HCT116 (cell line): ENCODE data around the gene ESRRA. TPM values are rescaled to one million over a fixed set of nuclear protein-coding genes. Genes with fewer than 3 reads are reported as not detected.

ENCODE experiments used
- ATAC-seq: fragments of 200-7000 bp; cut with Tn5 transposase; 2 replicates; pipeline ENCODE4 v1.9.1; 2020; ENCODE audit warnings: mild to moderate bottlenecking, moderate library complexity
- BruUV-seq: library from RNA; stranded (reverse); fragments of 400-500 nt; replicated peaks from 2 replicates; lab custom pipeline; 2021; lab: Mats Ljungman, UMichigan
- CTCF ChIA-PET: fragments of 300-600 bp; sonication (Branson Sonifier 250); formaldehyde crosslinking; loops from one replicate; lab custom pipeline; 2021; ENCODE audit warnings: antibody characterized with exemption; lab: Charles Lee
- POLR2A ChIA-PET: fragments of 300-600, 350-600 bp; sonication (Branson Sonifier 250); formaldehyde crosslinking; loops from one replicate; lab custom pipeline; 2021; ENCODE audit warnings: antibody characterized with exemption; lab: Charles Lee
- RAD21 ChIA-PET, 2 experiments: fragments of 300-600 bp; sonication (Branson Sonifier 250); formaldehyde crosslinking; loops; one replicate each; lab custom pipeline; 2023; ENCODE audit warnings: low total read pairs in 2 of 2; ENCODE audit not compliant: uncharacterized antibody in 2 of 2, unreplicated experiment in 2 of 2, low non-redundant PET in 1 of 2; lab: Charles Lee
- DNase-seq: peaks from one replicate; pipeline ENCODE4 v3.0.0-alpha.2; 2010; ENCODE audit warnings: low read depth, low spot score
- H2AFZ ChIP-seq: fragments of 200-600 bp; shearing (Covaris generic), sonication (generic); 2 replicates; pipeline ENCODE4 v1.6.1; 2017; ENCODE audit warnings: low read depth, mixed run types, mixed read lengths, antibody characterized with exemption, low read length; ENCODE audit not compliant: poor library complexity, severe bottlenecking
- H3K27ac ChIP-seq: 2 replicates; pipeline ENCODE4 v1.5.1; 2012; ENCODE audit warnings: low read depth, low read length
- H3K27me3 ChIP-seq: fragments of 200-600 bp; sonication (generic); 2 replicates; pipeline ENCODE4 v1.6.1; 2016; ENCODE audit warnings: mixed run types, low read length, mixed read lengths; ENCODE audit not compliant: insufficient read depth
- H3K36me3 ChIP-seq, 2 experiments: fragments of 200-500 bp in 1 of 2; fragments of 200-600 bp in 1 of 2; sonication (Bioruptor generic) in 1 of 2; sonication (generic) in 1 of 2; 2 replicates each; pipeline versions ENCODE4 v1.5.1 to v1.6.1; 2014 to 2016; ENCODE audit warnings: low read length in 2 of 2, inconsistent platforms in 1 of 2, mixed read lengths in 1 of 2, mixed run types in 1 of 2; ENCODE audit not compliant: insufficient read depth in 2 of 2, control insufficient read depth in 1 of 2
- H3K4me1 ChIP-seq, 2 experiments: fragments of 200-600 bp in 1 of 2; sonication (generic) in 1 of 2; 2 replicates each; pipeline versions ENCODE4 v1.5.1 to v1.6.1; 2012 to 2017; ENCODE audit warnings: low read length in 2 of 2, inconsistent platforms in 1 of 2, mild to moderate bottlenecking in 1 of 2, mixed read lengths in 1 of 2, mixed run types in 1 of 2, moderate library complexity in 1 of 2; ENCODE audit not compliant: insufficient read depth in 2 of 2, control insufficient read depth in 1 of 2
- H3K4me2 ChIP-seq: fragments of 200-600 bp; sonication (generic); 2 replicates; pipeline ENCODE4 v1.6.1; 2017; ENCODE audit warnings: mixed run types, low read length, mixed read lengths
- H3K4me3 ChIP-seq, 2 experiments: fragments of 200-600 bp in 1 of 2; sonication (generic) in 1 of 2; replicated peaks in 1 of 2; 2 replicates each; pipeline ENCODE4 v1.5.1; 2011 to 2016; ENCODE audit warnings: low read length in 2 of 2, control low read depth in 1 of 2, low read depth in 1 of 2, mild to moderate bottlenecking in 1 of 2, mixed read lengths in 1 of 2, mixed run types in 1 of 2
- H3K79me2 ChIP-seq: fragments of 200-600 bp; sonication (generic); 2 replicates; pipeline ENCODE4 v1.6.1; 2017; ENCODE audit warnings: mild to moderate bottlenecking, mixed run types, low read length, moderate library complexity, mixed read lengths; ENCODE audit not compliant: insufficient read depth
- H3K9ac ChIP-seq: fragments of 200-600 bp; sonication (generic); 2 replicates; pipeline ENCODE4 v1.6.1; 2016; ENCODE audit warnings: low read length, mixed read lengths
- H3K9me2 ChIP-seq: fragments of 200-600 bp; sonication (generic), shearing (Covaris generic); 2 replicates; pipeline ENCODE4 v1.6.1; 2017; ENCODE audit warnings: mixed run types, mild to moderate bottlenecking, moderate library complexity; ENCODE audit not compliant: insufficient read depth
- H3K9me3 ChIP-seq, 2 experiments: fragments of 200-500 bp in 1 of 2; fragments of 200-600 bp in 1 of 2; sonication (Bioruptor generic) in 1 of 2; sonication (generic) in 1 of 2; 2 replicates each; pipeline ENCODE4 v1.6.1; 2014 to 2017; ENCODE audit warnings: low read length in 2 of 2, mixed read lengths in 2 of 2, inconsistent platforms in 1 of 2, low read depth in 1 of 2, mild to moderate bottlenecking in 1 of 2, mixed run types in 1 of 2, moderate library complexity in 1 of 2; ENCODE audit not compliant: control insufficient read depth in 1 of 2, insufficient read depth in 1 of 2
- H4K20me1 ChIP-seq: fragments of 200-600 bp; sonication (generic), shearing (Covaris generic); 2 replicates; pipeline ENCODE4 v1.6.1; 2017; ENCODE audit warnings: mixed run types, mild to moderate bottlenecking, moderate library complexity; ENCODE audit not compliant: insufficient read depth
- CTCF ChIP-seq, 3 experiments: fragments of 200-600 bp in 1 of 3; sonication (generic) in 1 of 3; IDR thresholded peaks in 2 of 3; conservative IDR thresholded peaks in 1 of 3; 2 replicates each; pipeline ENCODE4 v1.5.1; 2012 to 2017; ENCODE audit warnings: low read depth in 2 of 3, low read length in 2 of 3, antibody characterized with exemption in 1 of 3, borderline replicate concordance in 1 of 3, control low read depth in 1 of 3, mild to moderate bottlenecking in 1 of 3, mixed read lengths in 1 of 3, mixed run types in 1 of 3, moderate library complexity in 1 of 3; ENCODE audit not compliant: insufficient read depth in 1 of 3
- ELF1 ChIP-seq: IDR thresholded peaks from 2 replicates; pipeline ENCODE4 v1.6.1; 2012; ENCODE audit warnings: low read depth, borderline replicate concordance
- EZH2 ChIP-seq: fragments of 200-600 bp; sonication (generic); IDR thresholded peaks from 2 replicates; pipeline ENCODE4 v1.6.1; 2017; ENCODE audit warnings: antibody characterized with exemption, mixed run types
- FOSL1 ChIP-seq: IDR thresholded peaks from 2 replicates; pipeline ENCODE4 v1.6.1; 2012; ENCODE audit warnings: low read depth
- JUND ChIP-seq: IDR thresholded peaks from 2 replicates; pipeline ENCODE4 v1.6.1; 2012
- MAX ChIP-seq: IDR thresholded peaks from 2 replicates; pipeline ENCODE4 v1.6.1; 2012
- POLR2A ChIP-seq: IDR thresholded peaks from 2 replicates; pipeline ENCODE4 v1.7.0; 2011; ENCODE audit warnings: borderline replicate concordance; ENCODE audit not compliant: insufficient read depth, insufficient read length; ENCODE audit errors: extremely low read depth
- POLR2AphosphoS5 ChIP-seq: IDR thresholded peaks from 2 replicates; pipeline ENCODE4 v1.6.1; 2011; ENCODE audit warnings: mild to moderate bottlenecking, low read depth, low read length, moderate library complexity
- RAD21 ChIP-seq: IDR thresholded peaks from 2 replicates; pipeline ENCODE4 v1.6.1; 2012; ENCODE audit warnings: low read depth, mild to moderate bottlenecking
- SIN3A ChIP-seq: IDR thresholded peaks from 2 replicates; pipeline ENCODE4 v1.6.1; 2012; ENCODE audit warnings: low read depth
- SRF ChIP-seq: IDR thresholded peaks from 2 replicates; pipeline ENCODE4 v1.6.1; 2012; ENCODE audit warnings: low read depth
- YY1 ChIP-seq: IDR thresholded peaks from 2 replicates; pipeline ENCODE4 v1.6.1; 2011; ENCODE audit warnings: low read length, low read depth, moderate library complexity, mild to moderate bottlenecking; ENCODE audit not compliant: insufficient replicate concordance; ENCODE audit errors: extremely low read depth
- ZFX ChIP-seq: fragments of 450-650 bp; IDR thresholded peaks from 2 replicates; pipeline ENCODE4 v1.6.1; 2017
- intact Hi-C: fragments of 100-400 bp; cut with micrococcal nuclease; formaldehyde crosslinking; loops from 2 replicates; pipeline ENCODE4 v1.10.0; 2022
- total RNA-seq: library from RNA; stranded (reverse); gene quantifications from one replicate; pipeline ENCODE4 v1.2.1, GENCODE V29; 2021; ENCODE audit not compliant: unreplicated experiment

ESRRA gene
- total RNA-seq, 1 experiment from 2014 or later: 62.7 TPM

- H2AFZ ChIP-seq: no peak within 1 kb of the TSS
- no peaks in the 10 kb centered on the region for H3K27me3 ChIP-seq
- H4K20me1 ChIP-seq: no peaks in the 10 kb centered on the region
- H3K9me3 ChIP-seq: no peaks in the 10 kb centered on the region
- BruUV-seq: no TSS peak
- H3K4me2 ChIP-seq: peak within 1 kb of the TSS; percentile 84
- ChIA-PET CTCF (interaction anchor here (4.8 to 5.8 kb wide), 2 partner anchors 17 to 292 kb away, joined by 46 to 76 read pairs; no protein-coding TSS in a partner anchor), RAD21 (no interaction called here), POLR2A (interaction anchor here (3.1 kb wide), 1 partner anchor 13 kb away, joined by 12 read pairs; no protein-coding TSS in a partner anchor)
- H3K79me2 ChIP-seq: peaks cover 33% of the 10 kb centered on the region; the same call in 1 of the 2 replicates
- no peaks in the 10 kb centered on the region for H3K9me2 ChIP-seq
- no peak for DNase-seq
- peaks cover 4 to 35% of the 10 kb centered on the region in 2 experiments; a peak in 3 of 4 replicates for H3K36me3 ChIP-seq
- peak within 1 kb of the TSS; percentile 95 for H3K9ac ChIP-seq
- peak within 1 kb of the TSS; percentile 87 for H3K27ac ChIP-seq
- peaks cover 28 to 61% of the 10 kb centered on the region in 2 experiments for H3K4me1 ChIP-seq
- TF ChIP-seq YY1: peak; percentile 75
- peak; percentile 83 for TF ChIP-seq POLR2AphosphoS5
- TF ChIP-seq POLR2A: peak; percentile 68
- no peak for TF ChIP-seq FOSL1
- peak; percentile 69; the same call in 1 of the 2 replicates for TF ChIP-seq ZFX
- intact Hi-C loops: loop anchor here (1.0 to 5.0 kb wide), 4 partner anchors 42 to 363 kb away; partner anchors contain the start of genes NRXN2 and TRMT112
- peak; percentile 65 for ATAC-seq
- H3K4me3 ChIP-seq: peak within 1 kb of the TSS; percentile 84 to 97
Measured at GRCh38 chr11:64358907-64359711, 53.8 kb downstream of the ESRRA start, which contains the start of gene RPS6KA4. Gene RPS6KA4, plus strand, starts transcription at chr11:64359162. Its CDS starts 74 bp downstream, at chr11:64359236.

GRCh38 chr11:64359712-64360445 lies 54.6 kb downstream of the ESRRA start:
- ChIA-PET RAD21 (no interaction called here), POLR2A (interaction anchor here (1.2 to 3.1 kb wide), 2 partner anchors 12 to 13 kb away, joined by 5 to 12 read pairs; no protein-coding TSS in a partner anchor), CTCF (no interaction called here)
- Histone ChIP-seq H3K36me3 (peaks cover 4 to 35% of the 10 kb centered on the region in 2 experiments; a peak in 3 of 4 replicates), H3K4me1 (peaks cover 28 to 53% of the 10 kb centered on the region in 2 experiments), H3K79me2 (peaks cover 35% of the 10 kb centered on the region; the same call in 1 of the 2 replicates), H2AFZ (no peak overlapping the region), H3K9ac (peak overlapping the region; percentile 95), H3K27me3 (no peaks in the 10 kb centered on the region), H3K4me2 (peak overlapping the region; percentile 84), H3K4me3 (peak overlapping the region; percentile 84 to 97), H3K27ac (peak overlapping the region; percentile 87), H4K20me1 (no peaks in the 10 kb centered on the region), H3K9me3 (no peaks in the 10 kb centered on the region), H3K9me2 (no peaks in the 10 kb centered on the region)
- intact Hi-C loops: loop anchor here (1.0 to 5.0 kb wide), 4 partner anchors 43 to 362 kb away; partner anchors contain the start of genes NRXN2 and TRMT112
- no peak for DNase-seq
- no TSS peak for BruUV-seq
- no peak for ATAC-seq
- TF ChIP-seq CTCF (IDR thresholded peaks at IDR 0.05 in 2 of 3, conservative IDR thresholded peaks at IDR 0.05 in 1 of 3; ENCODE audit: borderline replicate concordance in 1 of 3, insufficient read depth in 1 of 3, low read depth in 2 of 3, low read length in 2 of 3) (no peak), MAX (no peak), SIN3A (no peak), ZFX (no peak), EZH2 (no peak), ELF1 (no peak), RAD21 (no peak), POLR2AphosphoS5 (no peak), JUND (no peak), SRF (no peak)
